Uterus (tissue), 2 donors: ENCODE data around the gene SPOPL.

Experiments used
- CTCF ChIP-seq, 4 experiments: fragments of 200-600 bp in 2 of 4; fragments of 450-650 bp in 2 of 4; sonication (generic) in 2 of 4; IDR thresholded peaks; one replicate each; pipeline ENCODE4 v1.5.1; 2016 to 2019; ENCODE audit warnings: antibody characterized with exemption in 4 of 4, mild to moderate bottlenecking in 2 of 4, moderate library complexity in 1 of 4
- POLR2A ChIP-seq, 2 donors: fragments of 450-650 bp; IDR thresholded peaks; one replicate each; pipeline ENCODE4 v1.6.1; 2016; ENCODE audit warnings: antibody characterized with exemption in 2 of 2, mild to moderate bottlenecking in 1 of 2, moderate library complexity in 1 of 2

- TF ChIP-seq CTCF (IDR thresholded peaks at IDR 0.05) (no peak), POLR2A (IDR thresholded peaks at IDR 0.05) (no peak)
Observed at GRCh38 chr2:138494265-138494966, 7.2 kb upstream of the SPOPL start.
